H1 (cell line): Measurements from ENCODE around the gene RAPGEF5.

Source experiments
- CHD2 ChIP-seq: IDR thresholded peaks from 2 replicates; pipeline ENCODE4 v1.6.1; 2012; ENCODE audit warnings: low read length, improper control_type of control experiment
- EP300 ChIP-seq, 2 experiments: IDR thresholded peaks; 1 replicate in 1 of 2; 2 replicates in 1 of 2; pipeline ENCODE4 v1.6.1; 2011 to 2012; ENCODE audit warnings: low read depth in 2 of 2, low read length in 2 of 2, mild to moderate bottlenecking in 2 of 2, borderline replicate concordance in 1 of 2, inconsistent platforms in 1 of 2, moderate library complexity in 1 of 2
- POLR2AphosphoS5 ChIP-seq: IDR thresholded peaks from 2 replicates; pipeline ENCODE4 v1.6.1; 2011; ENCODE audit warnings: low read depth, low read length
- RFX5 ChIP-seq: IDR thresholded peaks from 2 replicates; pipeline ENCODE4 v1.6.1; 2011; ENCODE audit warnings: low read depth, low read length, improper control_type of control experiment, borderline replicate concordance
- SP1 ChIP-seq: IDR thresholded peaks from 2 replicates; pipeline ENCODE4 v1.6.1; 2011; ENCODE audit warnings: low read depth, low read length
- SP4 ChIP-seq: IDR thresholded peaks from 2 replicates; pipeline ENCODE4 v1.6.1; 2012; ENCODE audit warnings: low read length, inconsistent platforms
- SUZ12 ChIP-seq: fragments of 200-600 bp; sonication (generic); IDR thresholded peaks from 2 replicates; pipeline ENCODE4 v1.6.1; 2012; ENCODE audit warnings: mild to moderate bottlenecking, inconsistent platforms, low read length, moderate library complexity, mixed read lengths
- TAF1 ChIP-seq: IDR thresholded peaks from 2 replicates; pipeline ENCODE4 v1.6.1; 2011; ENCODE audit warnings: mild to moderate bottlenecking, low read depth, low read length
- TAF7 ChIP-seq: optimal IDR thresholded peaks from 2 replicates; pipeline ENCODE3; 2011; ENCODE audit warnings: low read depth, mild to moderate bottlenecking, inconsistent platforms, low read length, moderate library complexity, borderline replicate concordance
- ZNF274 ChIP-seq: IDR thresholded peaks from 2 replicates; pipeline ENCODE4 v1.7.0; 2012; ENCODE audit warnings: low read length, borderline replicate concordance; ENCODE audit errors: extremely low read depth

GRCh38 chr7:22137026-22137425, 219.9 kb downstream of the RAPGEF5 start:
- no peak for TF ChIP-seq POLR2AphosphoS5
- no peak for TF ChIP-seq TAF7
- TF ChIP-seq SP1: no peak
- no peak for TF ChIP-seq SP4
- no peak for TF ChIP-seq SUZ12
- no peak for TF ChIP-seq TAF1
- TF ChIP-seq CHD2: no peak
- TF ChIP-seq EP300 (IDR thresholded peaks at IDR 0.05; ENCODE audit: borderline replicate concordance in 1 of 2, low read depth in 2 of 2, low read length in 2 of 2): no peak
- TF ChIP-seq ZNF274: no peak
- TF ChIP-seq RFX5: no peak
